Thyroid gland (tissue), 4 donors: ENCODE results near the gene RAB3GAP1. TPM values are rescaled to one million over a fixed set of nuclear protein-coding genes. Genes with fewer than 3 reads are reported as not detected.

Source experiments
- DNase-seq, 2 donors: peaks; one replicate each; pipeline ENCODE4 v3.0.0-alpha.2; 2019
- H3K27ac ChIP-seq, 3 donors: fragments of 200-600 bp; sonication (generic); 1 replicate in 2 of 3; 2 replicates in 1 of 3; pipeline ENCODE4 v1.5.1; 2016 to 2019; ENCODE audit warnings: mild to moderate bottlenecking in 1 of 3, moderate library complexity in 1 of 3
- H3K27me3 ChIP-seq: fragments of 200-600 bp; sonication (generic); one replicate; pipeline ENCODE4 v1.5.1; 2019
- H3K36me3 ChIP-seq, 2 donors: fragments of 200-600 bp; sonication (generic); one replicate each; pipeline ENCODE4 v1.5.1; 2016 to 2019
- H3K4me1 ChIP-seq, 2 donors: fragments of 200-600 bp; sonication (generic); one replicate each; pipeline ENCODE4 v1.5.1; 2017 to 2019
- H3K4me3 ChIP-seq, 3 donors: fragments of 200-600 bp; sonication (generic); replicated peaks in 1 of 3; 1 replicate in 2 of 3; 2 replicates in 1 of 3; pipeline ENCODE4 v1.5.1; 2016; ENCODE audit warnings: mild to moderate bottlenecking in 1 of 3
- H3K9me3 ChIP-seq: fragments of 200-600 bp; sonication (generic); one replicate; pipeline ENCODE4 v1.5.1; 2017
- CTCF ChIP-seq, 6 experiments: fragments of 200-600 bp in 3 of 6; fragments of 450-650 bp in 3 of 6; sonication (generic) in 3 of 6; IDR thresholded peaks; one replicate each; pipeline ENCODE4 v1.5.1; 2016 to 2019; ENCODE audit warnings: antibody characterized with exemption in 6 of 6, mild to moderate bottlenecking in 2 of 6, inconsistent platforms in 1 of 6, moderate library complexity in 1 of 6
- POLR2A ChIP-seq, 2 donors: fragments of 450-650 bp; IDR thresholded peaks; one replicate each; pipeline ENCODE4 v1.6.1; 2017; ENCODE audit warnings: antibody characterized with exemption in 2 of 2, mild to moderate bottlenecking in 2 of 2, moderate library complexity in 1 of 2
- WGBS, 2 donors: methylation state at CpG; one replicate each; pipeline ENCODE4 v1.1.5; 2017; 5-methylcytosine and 5-hydroxymethylcytosine counted together
- intact Hi-C: fragments of 100-400 bp; cut with DNase I; formaldehyde crosslinking; loops from one replicate; pipeline ENCODE4 v1.15.1; 2023
- total RNA-seq, 4 donors: library from RNA; depleted of rRNA; stranded (reverse); fragments of >200 nt; gene quantifications; one replicate each; pipeline ENCODE4 v1.2.3, GENCODE V29; 2016

The RAB3GAP1 gene
- total RNA-seq, 4 donors from 2014 or later: 53.0 to 74.5 (median 54.3) TPM

- no peak for TF ChIP-seq CTCF (IDR thresholded peaks at IDR 0.05)
- no peak for TF ChIP-seq POLR2A (IDR thresholded peaks at IDR 0.05)
- 84 to 89% methylated on average over 4 of the region's 4 CpGs for WGBS, 2 donors
- intact Hi-C loops: no loop called here
- Histone ChIP-seq H3K27me3 (no peaks in the 10 kb centered on the region), H3K9me3 (no peaks in the 10 kb centered on the region), H3K36me3 (peaks cover 6 to 8% of the 10 kb centered on the region in 2 donors), H3K4me3 (no peak overlapping the region), H3K4me1 (no peaks in the 10 kb centered on the region), H3K27ac (no peak overlapping the region)
- no peak for DNase-seq
Observed at GRCh38 chr2:135162786-135163185, 110.7 kb downstream of the RAB3GAP1 start.

GRCh38 chr2:135163306-135163705, 111.2 kb downstream of the RAB3GAP1 start:
- Histone ChIP-seq H3K4me3 (no peak overlapping the region), H3K9me3 (no peaks in the 10 kb centered on the region), H3K27ac (no peak overlapping the region), H3K27me3 (no peaks in the 10 kb centered on the region), H3K36me3 (peaks cover 8 to 9% of the 10 kb centered on the region in 2 donors), H3K4me1 (no peaks in the 10 kb centered on the region)
- no peak for DNase-seq
- WGBS, 2 donors: 92 to 99% methylated on average over 2 of the region's 2 CpGs
- no peak for TF ChIP-seq CTCF (IDR thresholded peaks at IDR 0.05)
- no peak for TF ChIP-seq POLR2A (IDR thresholded peaks at IDR 0.05)
- intact Hi-C loops: no loop called here

- Histone ChIP-seq H3K4me1 (no peaks in the 10 kb centered on the region), H3K4me3 (no peak overlapping the region), H3K36me3 (peaks cover 14 to 15% of the 10 kb centered on the region in 2 donors), H3K9me3 (no peaks in the 10 kb centered on the region), H3K27ac (no peak overlapping the region), H3K27me3 (no peaks in the 10 kb centered on the region)
- 96 to 97% methylated on average over 5 of the region's 5 CpGs for WGBS, 2 donors
- intact Hi-C loops: no loop called here
- no peak for DNase-seq
- TF ChIP-seq POLR2A (IDR thresholded peaks at IDR 0.05) (no peak), CTCF (IDR thresholded peaks at IDR 0.05) (no peak)
Observed at GRCh38 chr2:135163901-135164300, 111.8 kb downstream of the RAB3GAP1 start.

GRCh38 chr2:135164431-135164830, 112.3 kb downstream of the RAB3GAP1 start:
- Histone ChIP-seq H3K4me3 (no peak overlapping the region), H3K4me1 (no peaks in the 10 kb centered on the region), H3K27me3 (no peaks in the 10 kb centered on the region), H3K36me3 (peaks cover 19 to 20% of the 10 kb centered on the region in 2 donors), H3K27ac (no peak overlapping the region), H3K9me3 (no peaks in the 10 kb centered on the region)
- 72 to 86% methylated on average over 3 of the region's 3 CpGs for WGBS, 2 donors
- DNase-seq: no peak
- TF ChIP-seq CTCF (IDR thresholded peaks at IDR 0.05): no peak
- no peak for TF ChIP-seq POLR2A (IDR thresholded peaks at IDR 0.05)
- intact Hi-C loops: no loop called here

- Histone ChIP-seq H3K27ac (no peak overlapping the region), H3K27me3 (no peaks in the 10 kb centered on the region), H3K9me3 (no peaks in the 10 kb centered on the region), H3K4me3 (no peak overlapping the region), H3K36me3 (peaks cover 26 to 35% of the 10 kb centered on the region in 2 donors), H3K4me1 (no peaks in the 10 kb centered on the region)
- no peak for DNase-seq
- no peak for TF ChIP-seq POLR2A (IDR thresholded peaks at IDR 0.05)
- TF ChIP-seq CTCF (IDR thresholded peaks at IDR 0.05): no peak
- 96 to 97% methylated on average over 1 of the region's 1 CpG for WGBS, 2 donors
- intact Hi-C loops: no loop called here
Observed at GRCh38 chr2:135167273-135167672, 115.2 kb downstream of the RAB3GAP1 start.
